Medulla oblongata (tissue), 1 donor: Measurements from ENCODE around the gene SEC11A.

Experiments
- DNase-seq: peaks from one replicate; pipeline ENCODE4 v3.0.0-alpha.2; 2015; ENCODE audit errors: extremely low spot score

Gene SEC11A

GRCh38 chr15:84681831-84682230 is 34.1 kb downstream of the SEC11A start:
- DNase-seq, result no peak

DNA sequence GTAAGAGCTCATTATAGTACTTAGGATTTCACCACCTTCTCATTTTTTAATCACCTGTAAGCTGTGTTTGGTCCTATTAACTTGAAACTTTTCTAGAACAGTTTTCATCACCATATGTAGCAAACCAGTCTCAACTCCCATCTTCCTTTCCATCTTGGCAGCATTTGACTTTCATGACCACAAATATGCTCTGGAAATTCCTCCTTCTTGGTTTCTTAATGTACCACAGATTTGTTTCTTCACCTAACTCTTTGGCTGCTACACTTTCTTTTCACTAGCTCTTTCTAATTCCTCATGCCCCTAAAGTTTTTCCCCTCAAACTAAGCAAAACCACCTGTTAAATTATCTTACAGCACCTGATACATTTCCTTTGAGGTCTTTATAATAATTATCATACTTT is 44.7 kb downstream of the SEC11A start:
- DNase-seq, result no peak

DNA sequence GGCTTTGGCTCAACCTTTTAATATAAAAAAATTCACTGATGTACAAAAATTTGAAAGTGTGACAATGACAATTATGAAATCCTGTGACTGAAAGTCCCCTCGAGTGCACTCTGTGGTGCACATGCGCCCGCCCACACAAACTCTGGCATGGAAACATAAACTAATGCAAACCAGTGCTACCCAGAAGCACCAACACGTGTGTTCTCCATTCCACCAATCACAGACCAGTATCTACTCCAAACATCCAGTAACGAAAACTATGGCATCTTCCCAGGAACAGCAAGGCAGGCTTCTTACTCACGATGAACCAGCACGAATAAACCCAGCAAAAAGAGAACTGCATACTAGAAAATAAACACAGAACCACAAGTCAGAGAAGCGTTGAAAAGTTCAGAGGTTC is 46.2 kb downstream of the SEC11A start:
- no peak for DNase-seq

GRCh38 chr15:84668221-84668982 is 47.5 kb downstream of the SEC11A start:
- DNase-seq, result no peak

DNA sequence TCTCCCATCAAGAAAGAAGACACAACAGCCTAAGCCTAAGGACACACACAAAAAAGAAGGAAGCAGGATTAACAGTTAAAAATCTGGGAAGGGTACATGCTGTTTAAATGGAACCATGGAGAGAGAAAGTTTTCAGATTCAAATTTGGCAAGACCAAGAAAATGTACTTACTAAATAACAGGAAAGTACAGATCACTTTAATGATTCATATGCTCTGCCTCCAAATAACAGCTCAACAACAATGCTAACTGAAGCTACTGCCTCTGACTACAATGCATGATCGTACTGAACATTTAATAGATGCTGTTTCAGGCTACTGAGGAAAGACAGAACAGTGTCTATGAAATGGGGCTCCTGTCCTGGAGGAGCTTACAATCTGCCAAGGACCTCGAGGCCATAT is 49.6 kb downstream of the SEC11A start:
- DNase-seq, result no peak

DNA sequence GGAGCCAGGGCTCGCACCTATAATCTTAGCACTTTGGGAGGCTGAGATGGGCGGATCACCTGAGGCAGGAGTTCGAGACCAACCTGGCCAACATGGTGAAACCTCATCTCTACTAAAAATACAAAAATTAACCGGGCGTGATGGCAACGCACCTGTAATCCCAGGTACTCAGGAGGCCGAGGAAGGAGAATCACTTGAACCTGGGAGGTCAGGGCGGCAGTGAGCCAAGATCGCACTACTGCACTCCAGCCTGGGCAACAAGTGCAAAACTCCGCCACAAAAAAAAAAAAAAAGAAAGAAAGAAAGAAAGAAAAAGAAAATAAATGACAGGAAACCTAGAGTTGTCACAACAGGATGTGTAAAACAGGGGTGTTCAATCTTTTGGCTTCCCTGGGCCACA is 54.9 kb downstream of the SEC11A start:
- DNase-seq, result no peak

DNA sequence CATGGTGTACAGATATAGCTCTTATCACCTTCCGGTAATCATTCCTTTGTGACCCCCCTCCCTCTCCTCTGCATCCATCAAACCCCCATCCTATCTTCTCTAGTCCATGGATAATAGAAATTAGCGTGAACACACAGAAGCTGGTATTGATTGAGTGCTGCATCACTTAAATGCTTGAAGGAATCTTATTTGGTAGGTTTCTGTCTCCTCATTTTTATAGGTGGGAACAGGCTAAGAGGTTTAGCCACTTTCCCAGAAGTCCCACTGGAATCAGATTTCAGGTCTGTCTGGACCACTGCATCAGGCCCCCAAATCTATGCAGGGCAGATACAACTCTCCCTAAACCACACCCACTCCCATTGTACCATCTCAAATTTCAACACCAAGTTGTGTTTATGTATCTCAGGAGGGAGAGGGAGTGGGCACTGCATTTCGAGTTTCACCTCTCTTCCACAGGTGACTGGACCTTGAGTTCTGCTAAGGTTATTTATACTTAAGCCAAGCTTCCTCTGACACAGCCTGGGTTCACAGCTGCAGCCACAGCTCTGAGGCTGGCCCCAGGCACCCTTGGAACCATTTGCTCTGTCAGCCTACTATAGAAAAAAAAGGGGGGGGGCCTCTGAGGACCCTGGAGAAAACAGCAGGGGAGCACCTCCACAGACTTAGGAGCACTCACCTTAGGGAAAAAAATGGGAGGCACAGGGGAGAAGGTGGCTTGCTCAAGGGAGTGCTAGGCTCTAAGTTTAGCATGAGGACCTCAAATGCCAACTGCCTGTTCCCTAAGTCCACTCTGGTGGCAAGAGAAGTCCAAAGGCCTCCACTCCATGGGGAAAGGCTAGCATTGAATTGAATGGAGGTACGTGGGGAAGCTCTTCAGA is 55.8 kb downstream of the SEC11A start:
- DNase-seq, result no peak

- DNase-seq, result no peak
These were observed 57.0 kb downstream of the SEC11A start for GRCh38 chr15:84658788-84659411.

DNA sequence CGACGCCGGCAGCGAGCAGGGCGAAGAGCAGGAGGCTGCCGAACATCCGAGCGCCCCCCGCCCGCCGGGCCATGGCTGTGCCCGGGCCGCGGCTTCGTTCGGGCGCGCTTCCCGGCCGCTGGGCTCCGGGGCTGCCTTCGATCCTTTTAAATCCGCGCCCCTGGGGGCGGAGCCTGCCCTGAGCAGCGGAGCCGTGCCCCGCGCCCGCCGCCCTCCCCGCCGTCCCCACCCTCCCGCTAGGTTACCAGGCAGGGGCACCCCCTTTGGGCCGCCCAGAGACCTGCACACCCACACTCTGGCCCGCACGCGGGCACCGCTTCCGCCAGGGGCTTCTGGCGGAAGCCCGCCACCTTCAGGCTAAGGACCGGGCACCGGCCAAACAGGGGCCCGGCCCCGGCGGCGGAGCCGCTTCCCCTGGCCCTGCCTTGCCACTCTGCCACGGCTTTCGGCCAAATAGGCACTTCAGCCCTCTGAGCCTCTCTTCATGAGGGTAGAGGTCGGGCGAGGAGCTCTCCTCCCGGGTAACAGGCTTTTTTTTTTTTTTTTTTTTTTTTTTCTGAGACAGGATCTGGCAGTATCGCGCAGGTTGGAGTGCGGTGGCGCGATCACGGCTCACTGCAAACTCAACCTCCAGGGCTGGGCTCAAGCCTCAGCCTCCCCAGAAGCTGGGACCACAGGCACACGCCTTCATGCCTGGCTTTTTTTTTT is 57.7 kb downstream of the SEC11A start, which contains the start of gene NMB:
NMB (minus strand) TSS at position 120 of the 708 bp plus-strand sequence; CDS start at position 73, 47 bp downstream.
- DNase-seq, result peak; percentile 81

DNA sequence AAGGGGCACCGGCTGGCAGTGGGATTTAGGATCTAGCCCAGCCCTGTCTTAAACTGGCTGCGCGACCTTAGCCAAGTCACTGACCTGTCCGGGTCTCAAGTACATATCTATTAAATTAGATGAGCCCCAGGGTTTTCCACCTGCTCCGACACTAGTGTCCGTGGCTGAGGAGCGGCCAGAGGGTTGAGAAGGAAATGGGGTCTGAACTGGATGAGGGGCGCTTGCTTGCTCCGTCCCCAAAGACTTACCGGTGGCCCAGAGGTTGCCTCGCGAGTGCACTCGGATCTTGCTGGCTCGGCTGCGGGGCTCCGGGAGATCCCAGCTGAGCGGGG is 58.2 kb downstream of the SEC11A start:
- no peak for DNase-seq

DNA sequence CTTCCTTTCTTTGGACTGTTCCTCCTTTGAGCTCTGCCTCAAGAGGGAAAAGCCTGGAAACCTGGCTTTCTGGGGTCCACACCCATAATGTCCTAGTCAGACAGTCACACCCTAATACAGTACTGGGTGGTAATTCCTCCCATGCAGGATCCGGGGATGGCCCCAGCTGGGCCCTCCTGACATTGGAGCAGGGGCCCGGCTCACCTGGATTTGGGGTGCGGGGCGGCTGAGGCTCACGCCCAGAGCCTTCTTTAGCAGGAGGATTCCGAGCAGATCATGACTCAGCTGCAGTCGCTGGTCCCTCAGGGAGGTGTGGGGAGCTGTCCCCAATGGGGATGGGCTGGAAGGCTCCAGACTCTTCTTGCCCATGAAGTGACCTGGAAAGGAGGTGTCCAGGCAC is 59.0 kb downstream of the SEC11A start:
- DNase-seq, result no peak

DNA sequence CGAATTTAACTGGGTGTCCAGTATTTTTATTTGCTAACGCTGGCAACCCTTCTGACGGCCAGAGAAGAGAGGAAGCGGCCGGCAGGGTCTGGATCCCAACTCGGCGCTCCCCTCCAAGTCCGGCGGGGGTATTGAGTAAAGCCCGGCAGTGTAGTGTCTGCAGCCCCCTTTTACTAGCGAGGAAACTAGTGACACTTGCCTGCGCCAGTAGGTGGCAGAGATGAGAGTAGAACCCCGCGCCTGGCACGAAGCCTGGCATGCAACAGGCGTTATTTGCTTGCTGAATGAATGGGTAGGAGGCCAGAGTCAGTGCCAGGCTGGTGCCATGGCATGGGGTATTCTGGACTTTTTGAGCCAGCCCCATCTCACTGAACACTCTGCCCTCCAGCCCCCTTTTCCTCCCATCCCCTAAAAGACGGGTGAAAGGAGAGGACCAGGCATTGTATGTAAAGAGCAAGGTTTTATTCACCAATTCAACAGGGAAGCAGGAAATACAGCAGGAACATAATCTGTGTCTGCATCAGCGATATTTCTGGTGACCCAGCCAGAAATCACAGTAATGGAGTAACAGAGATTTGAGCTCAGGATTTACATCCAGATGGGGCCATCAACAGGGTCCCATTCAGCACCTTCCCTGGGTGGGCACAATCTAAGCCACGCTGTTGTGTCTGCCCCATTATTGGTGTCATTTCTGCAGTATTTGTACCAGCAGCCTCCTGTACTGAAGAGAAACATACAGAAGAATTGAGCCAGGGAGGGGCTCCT is 61.1 kb downstream of the SEC11A start:
- DNase-seq, result peak; percentile 95

DNA sequence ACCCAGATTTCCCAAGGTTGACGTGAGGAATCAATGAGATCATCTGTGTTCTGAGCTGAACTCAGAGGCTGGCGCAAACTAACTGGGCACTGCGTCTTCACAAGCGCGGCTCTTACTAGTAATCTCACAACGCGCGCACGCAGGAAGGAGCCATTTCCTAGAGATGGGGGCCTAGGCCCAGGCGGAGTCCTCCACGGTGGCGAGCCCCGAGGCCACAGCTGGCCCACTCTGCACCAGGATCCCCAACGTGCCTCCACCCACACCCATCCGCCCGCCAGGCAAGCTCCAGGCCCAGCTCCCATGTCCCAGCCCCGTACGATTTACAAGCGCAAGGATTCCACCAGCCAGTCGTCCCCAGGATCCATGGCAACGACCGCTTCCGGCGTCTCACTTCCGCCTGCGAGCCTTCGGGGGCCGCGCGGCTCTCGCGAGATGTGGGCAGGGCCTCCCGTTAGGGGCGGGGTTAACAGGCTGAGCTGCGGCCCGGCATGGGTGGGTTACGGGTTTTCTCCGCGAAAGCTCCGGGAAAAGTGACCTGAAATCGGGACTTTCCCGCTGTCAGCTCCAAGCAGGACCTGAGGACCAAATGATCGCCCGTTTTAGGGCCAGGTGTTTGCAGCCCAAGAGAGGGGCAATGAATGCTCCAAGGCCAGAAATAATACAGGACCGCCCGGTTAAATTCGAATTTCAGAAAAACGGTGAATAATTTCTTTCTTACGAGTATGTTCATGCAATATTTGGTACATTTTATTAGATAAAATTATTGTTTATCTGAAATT is 61.8 kb downstream of the SEC11A start, which contains the start of gene WDR73:
WDR73 (minus strand) TSS at position 374 of the 779 bp plus-strand sequence; CDS start at position 365, 9 bp downstream.
- DNase-seq, result peak; percentile 99

DNA sequence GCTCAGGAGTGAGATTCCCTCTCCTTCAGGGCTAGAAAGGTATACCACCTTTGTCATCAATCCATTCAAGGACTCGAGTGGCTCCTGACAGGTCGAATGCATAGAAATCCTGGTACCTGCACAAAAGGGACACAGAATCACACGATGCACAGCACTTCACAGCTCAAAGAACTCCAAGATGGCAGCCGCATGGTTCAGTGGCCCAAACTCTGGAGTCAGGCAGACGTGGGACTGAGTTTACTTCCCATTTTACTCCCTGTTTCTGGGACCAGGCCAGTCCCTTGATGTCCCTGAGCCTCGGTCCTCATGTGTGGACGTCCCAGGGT is 62.4 kb downstream of the SEC11A start:
- DNase-seq, result no peak

GRCh38 chr15:84649706-84650105 is 66.2 kb downstream of the SEC11A start:
- DNase-seq, result no peak

DNA sequence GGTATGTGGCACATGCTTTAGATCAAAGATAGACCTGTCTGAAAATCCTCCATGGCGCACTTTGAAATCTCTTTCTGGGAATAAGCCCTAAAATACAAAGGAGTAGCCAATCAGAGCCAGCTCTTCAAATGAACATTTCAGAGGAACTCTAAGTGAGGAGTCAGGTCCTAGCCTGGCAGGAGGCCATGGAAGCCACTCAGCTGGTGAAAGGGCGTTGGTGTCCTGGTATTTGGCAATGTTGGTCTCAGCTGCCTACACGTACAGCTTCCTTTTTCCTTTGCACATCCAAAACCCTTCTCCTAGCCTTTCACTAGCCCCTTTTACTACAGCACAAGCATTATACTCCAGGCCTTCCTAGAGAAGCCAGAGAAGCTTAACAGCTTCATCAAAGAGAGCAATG is 67.4 kb downstream of the SEC11A start:
- no peak for DNase-seq

- DNase-seq, result no peak
These were observed 68.2 kb downstream of the SEC11A start for GRCh38 chr15:84647726-84648125.

- DNase-seq, result no peak
These were observed 69.9 kb downstream of the SEC11A start for GRCh38 chr15:84645997-84646396.

DNA sequence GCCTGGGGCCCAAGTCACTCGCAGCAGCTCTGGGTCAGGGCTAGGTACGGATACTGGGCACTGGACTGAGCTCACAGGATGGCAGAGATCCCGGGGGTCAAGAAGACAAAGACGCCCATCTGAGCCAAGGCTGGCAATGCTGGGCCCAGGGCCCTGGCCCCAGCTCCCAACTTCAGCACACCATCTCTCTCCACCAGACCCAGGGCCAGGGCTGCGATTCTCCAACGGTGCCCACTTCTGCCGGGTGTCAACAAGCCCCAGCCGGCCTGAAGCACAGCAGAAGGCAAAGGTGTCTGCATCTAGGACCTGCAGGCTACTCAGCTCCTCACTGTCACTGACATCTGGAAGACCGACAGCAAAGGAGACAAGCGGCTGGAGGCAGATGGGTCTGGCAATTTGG is 70.4 kb downstream of the SEC11A start:
- peak; percentile 43 for DNase-seq

DNA sequence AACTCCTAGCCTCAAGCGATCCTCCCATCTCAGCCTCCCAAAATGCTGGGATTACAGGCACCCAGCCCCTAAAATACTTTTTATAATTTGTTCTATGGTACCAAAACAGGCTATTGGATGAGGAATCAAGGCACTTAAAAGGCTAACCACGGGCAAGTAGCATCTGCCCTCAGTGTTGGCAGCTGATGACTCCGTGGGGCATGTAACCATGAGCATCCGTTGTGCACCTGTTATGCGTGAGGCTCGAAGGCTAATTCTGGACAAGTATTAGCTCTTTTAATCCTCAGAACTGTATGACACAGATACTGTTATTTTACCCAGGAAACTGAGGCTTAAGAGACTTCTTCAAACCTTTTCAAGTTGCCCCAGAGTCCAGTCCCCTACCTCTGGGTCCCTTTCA is 72.1 kb downstream of the SEC11A start:
- no peak for DNase-seq
